Measurements from ENCODE around the gene TLCD4. TPM values are rescaled to one million over a fixed set of nuclear protein-coding genes. Genes with fewer than 3 reads are reported as not detected.

Gene TLCD4
- total RNA-seq, 1 experiment from 2014 or later = 1.8 TPM

DNA sequence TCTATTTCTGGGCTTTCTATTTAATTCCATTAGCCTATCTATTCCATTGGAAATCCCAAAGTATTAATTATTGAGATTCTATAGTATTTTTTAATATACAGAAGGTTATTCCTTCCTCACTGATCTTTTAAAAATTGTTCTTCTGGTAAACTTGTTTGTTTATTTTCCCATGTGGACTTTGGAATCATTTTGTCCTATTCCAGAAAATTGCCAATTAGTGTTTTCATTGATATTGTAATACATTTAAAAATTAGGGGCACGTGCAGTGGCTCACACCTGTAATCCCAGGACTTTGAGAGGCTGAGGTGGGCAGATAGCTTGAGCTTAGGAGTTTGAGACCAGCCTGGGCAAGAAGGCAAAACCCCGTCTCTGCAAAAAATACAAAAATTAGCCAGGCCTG lies 8.4 kb upstream of the TLCD4 start:
- Histone ChIP-seq H2AFZ (ENCODE audit: low read length) (no peak overlapping the region), H4K8ac (replicated peaks; ENCODE audit: insufficient read length, low read depth, low read length) (no peak overlapping the region), H3K4me1 (ENCODE audit: insufficient read depth, low read length) (no peaks in the 10 kb centered on the region), H2BK120ac (ENCODE audit: low read depth, low read length, poor library complexity, severe bottlenecking) (no peak overlapping the region), H2BK15ac (ENCODE audit: low read depth, low read length) (no peak overlapping the region), H3K56ac (ENCODE audit: insufficient read length, low read depth, low read length) (no peak overlapping the region), H2BK20ac (ENCODE audit: low read depth, low read length, poor library complexity, severe bottlenecking) (no peak overlapping the region), H3K23me2 (ENCODE audit: insufficient read length, low read depth, low read length, poor library complexity, severe bottlenecking) (no peaks in the 10 kb centered on the region), H3K79me2 (ENCODE audit: insufficient read depth, low read length) (no peaks in the 10 kb centered on the region), H2BK5ac (ENCODE audit: insufficient read length, low read length) (no peak overlapping the region), H3T11ph (ENCODE audit: low read length) (no peak overlapping the region), H3K27ac (ENCODE audit: insufficient read length, low read depth, low read length) (no peak overlapping the region), H3K79me1 (ENCODE audit: insufficient read depth, low read depth, low read length, poor library complexity, severe bottlenecking) (no peaks in the 10 kb centered on the region), H3K9ac (ENCODE audit: extremely low read depth, insufficient read length, low read length) (no peak overlapping the region), H3K18ac (ENCODE audit: insufficient read length, low read depth, low read length) (no peak overlapping the region), H3K14ac (ENCODE audit: insufficient read depth, low read length) (no peak overlapping the region), H3K23ac (ENCODE audit: insufficient read length, low read depth, low read length) (no peak overlapping the region), H4K5ac (ENCODE audit: insufficient read length, low read depth, low read length) (no peak overlapping the region), H3K27me3 (ENCODE audit: insufficient read depth, low read length) (no peaks in the 10 kb centered on the region), H4K20me1 (ENCODE audit: control insufficient read depth, insufficient read depth, insufficient read length) (no peaks in the 10 kb centered on the region), H3K9me3 (ENCODE audit: control insufficient read depth, low read depth, low read length) (no peaks in the 10 kb centered on the region), H2BK12ac (ENCODE audit: insufficient read length, low read depth, low read length) (no peak overlapping the region), H2AK5ac (ENCODE audit: insufficient read length, low read length) (no peak overlapping the region), H4K91ac (ENCODE audit: insufficient read length, low read depth, low read length) (no peak overlapping the region), H3K4ac (ENCODE audit: low read depth, low read length) (no peak overlapping the region), H3K4me2 (ENCODE audit: insufficient read depth, insufficient read length, low read length) (no peak overlapping the region)
- Mint-ChIP-seq H3K36me3 (ENCODE audit: insufficient read depth in 1 of 3, low read depth in 3 of 3) (no peaks in the 10 kb centered on the region), H3K4me1 (peaks cover 0 to 3% of the 10 kb centered on the region in 2 experiments; a peak in 2 of 4 replicates), H3K27me3 (ENCODE audit: low read depth) (peaks cover 5% of the 10 kb centered on the region), H3K4me3 (no peak overlapping the region), H3K9me3 (no peaks in the 10 kb centered on the region), H3K27ac (no peak overlapping the region)
- DNase-seq = no peak
- no CpG with 5 or more reads among the region's 2 CpGs for WGBS (ENCODE audit: extremely low coverage, insufficient read length, low lambda C conversion rate)
- TF ChIP-seq, protein P1, sequence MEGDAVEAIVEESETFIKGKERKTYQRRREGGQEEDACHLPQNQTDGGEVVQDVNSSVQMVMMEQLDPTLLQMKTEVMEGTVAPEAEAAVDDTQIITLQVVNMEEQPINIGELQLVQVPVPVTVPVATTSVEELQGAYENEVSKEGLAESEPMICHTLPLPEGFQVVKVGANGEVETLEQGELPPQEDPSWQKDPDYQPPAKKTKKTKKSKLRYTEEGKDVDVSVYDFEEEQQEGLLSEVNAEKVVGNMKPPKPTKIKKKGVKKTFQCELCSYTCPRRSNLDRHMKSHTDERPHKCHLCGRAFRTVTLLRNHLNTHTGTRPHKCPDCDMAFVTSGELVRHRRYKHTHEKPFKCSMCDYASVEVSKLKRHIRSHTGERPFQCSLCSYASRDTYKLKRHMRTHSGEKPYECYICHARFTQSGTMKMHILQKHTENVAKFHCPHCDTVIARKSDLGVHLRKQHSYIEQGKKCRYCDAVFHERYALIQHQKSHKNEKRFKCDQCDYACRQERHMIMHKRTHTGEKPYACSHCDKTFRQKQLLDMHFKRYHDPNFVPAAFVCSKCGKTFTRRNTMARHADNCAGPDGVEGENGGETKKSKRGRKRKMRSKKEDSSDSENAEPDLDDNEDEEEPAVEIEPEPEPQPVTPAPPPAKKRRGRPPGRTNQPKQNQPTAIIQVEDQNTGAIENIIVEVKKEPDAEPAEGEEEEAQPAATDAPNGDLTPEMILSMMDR (conservative IDR thresholded peaks at IDR 0.05) = no peak

Measured in H9 (cell line).